Upper lobe of left lung (tissue), 4 donors: Measurements from ENCODE around the gene KIRREL3.

Source experiments
- CTCF ChIP-seq, 6 experiments: fragments of 450-650 bp in 4 of 6; fragments of 200-600 bp in 2 of 6; sonication (generic) in 2 of 6; IDR thresholded peaks; one replicate each; pipeline ENCODE4 v1.5.1; 2016 to 2019; ENCODE audit warnings: antibody characterized with exemption in 6 of 6
- EP300 ChIP-seq, 4 donors: sonication (generic); formaldehyde crosslinking; IDR thresholded peaks; one replicate each; pipeline ENCODE4 v1.5.1; 2017; ENCODE audit warnings: antibody characterized with exemption in 4 of 4, control low read depth in 2 of 4
- POLR2A ChIP-seq, 4 donors: fragments of 450-650 bp; IDR thresholded peaks; one replicate each; pipeline ENCODE4 v1.5.1; 2016 to 2017; ENCODE audit warnings: antibody characterized with exemption in 4 of 4, mild to moderate bottlenecking in 2 of 4
- POLR2AphosphoS5 ChIP-seq, 2 donors: sonication (generic); formaldehyde crosslinking; IDR thresholded peaks; one replicate each; pipeline ENCODE4 v1.5.1; 2017; ENCODE audit warnings: antibody characterized with exemption in 2 of 2

GRCh38 chr11:126384449-126385070 is 616.0 kb downstream of the KIRREL3 start:
- TF ChIP-seq CTCF (IDR thresholded peaks at IDR 0.05), result no peak
- no peak for TF ChIP-seq POLR2AphosphoS5 (IDR thresholded peaks at IDR 0.05)
- TF ChIP-seq POLR2A (IDR thresholded peaks at IDR 0.05), result no peak
- no peak for TF ChIP-seq EP300 (IDR thresholded peaks at IDR 0.05)
